Trophoblast cell (in vitro differentiated cells and primary cell): Measurements from ENCODE around the gene DGCR2.
"Not testable (repeated sequence)": the region's sequence is repeated elsewhere in the genome, so short reads cannot be mapped to it uniquely, and the experiment has no call there.

Source experiments
- DNase-seq, 2 donors: peaks; one replicate each; pipeline ENCODE4 v3.0.0-alpha.2; 2016
- H2AFZ ChIP-seq: 2 replicates; pipeline ENCODE4 v1.6.1; 2013; ENCODE audit warnings: low read length, moderate library complexity, mild to moderate bottlenecking; ENCODE audit not compliant: insufficient read depth, poor library complexity
- H2AK5ac ChIP-seq: 2 replicates; pipeline ENCODE4 v1.6.1; 2013; ENCODE audit warnings: mild to moderate bottlenecking, low read length
- H2BK120ac ChIP-seq: 2 replicates; pipeline ENCODE4 v1.6.1; 2013; ENCODE audit warnings: low read length, mild to moderate bottlenecking, moderate library complexity; ENCODE audit not compliant: insufficient read depth, poor library complexity
- H2BK12ac ChIP-seq: 2 replicates; pipeline ENCODE4 v1.6.1; 2013; ENCODE audit warnings: mild to moderate bottlenecking, low read length, moderate library complexity
- H2BK5ac ChIP-seq: 2 replicates; pipeline ENCODE4 v1.6.1; 2013; ENCODE audit warnings: low read length, low read depth, moderate library complexity, mild to moderate bottlenecking; ENCODE audit not compliant: poor library complexity
- H3K14ac ChIP-seq: 2 replicates; pipeline ENCODE4 v1.6.1; 2013; ENCODE audit warnings: mild to moderate bottlenecking, low read length
- H3K18ac ChIP-seq: 2 replicates; pipeline ENCODE4 v1.6.1; 2013; ENCODE audit warnings: mild to moderate bottlenecking, low read length
- H3K23ac ChIP-seq: 2 replicates; pipeline ENCODE4 v1.6.1; 2013; ENCODE audit warnings: low read length
- H3K27ac ChIP-seq: 2 replicates; pipeline ENCODE4 v1.5.1; 2013; ENCODE audit warnings: low read depth, mild to moderate bottlenecking, inconsistent platforms, low read length, moderate library complexity
- H3K27me3 ChIP-seq: 2 replicates; pipeline ENCODE4 v1.6.1; 2013; ENCODE audit warnings: inconsistent platforms, mild to moderate bottlenecking, low read length, moderate library complexity; ENCODE audit not compliant: insufficient read depth
- H3K36me3 ChIP-seq, 2 experiments: 1 replicate in 1 of 2; 2 replicates in 1 of 2; pipeline ENCODE4 v1.6.1; 2013; ENCODE audit warnings: low read length in 2 of 2, mild to moderate bottlenecking in 2 of 2, moderate library complexity in 1 of 2; ENCODE audit not compliant: insufficient read depth in 2 of 2, control insufficient read depth in 1 of 2
- H3K4ac ChIP-seq: 2 replicates; pipeline ENCODE4 v1.6.1; 2013; ENCODE audit warnings: low read depth, mild to moderate bottlenecking, low read length, moderate library complexity
- H3K4me1 ChIP-seq, 2 experiments: 1 replicate in 1 of 2; 2 replicates in 1 of 2; pipeline ENCODE4 v1.6.1; 2013; ENCODE audit warnings: low read length in 2 of 2, mild to moderate bottlenecking in 2 of 2, moderate library complexity in 1 of 2; ENCODE audit not compliant: insufficient read depth in 2 of 2, control insufficient read depth in 1 of 2
- H3K4me2 ChIP-seq: 2 replicates; pipeline ENCODE4 v1.6.1; 2013; ENCODE audit warnings: inconsistent platforms, mild to moderate bottlenecking, low read length, moderate library complexity
- H3K4me3 ChIP-seq: 2 replicates; pipeline ENCODE4 v1.5.1; 2013; ENCODE audit warnings: mild to moderate bottlenecking, low read depth, low read length, inconsistent platforms
- H3K79me1 ChIP-seq: one replicate; pipeline ENCODE4 v1.6.1; 2013; ENCODE audit warnings: low read length
- H3K79me2 ChIP-seq: 2 replicates; pipeline ENCODE4 v1.6.1; 2013; ENCODE audit warnings: low read length, mild to moderate bottlenecking; ENCODE audit not compliant: control insufficient read depth, insufficient read depth, poor library complexity
- H3K9ac ChIP-seq: 2 replicates; pipeline ENCODE4 v1.6.1; 2013; ENCODE audit warnings: mild to moderate bottlenecking, low read length
- H3K9me3 ChIP-seq: 2 replicates; pipeline ENCODE4 v1.6.1; 2013; ENCODE audit warnings: low read depth, mild to moderate bottlenecking, control low read depth, inconsistent platforms, low read length; ENCODE audit not compliant: insufficient read depth
- H4K12ac ChIP-seq: 2 replicates; pipeline ENCODE4 v1.6.1; 2013; ENCODE audit warnings: low read depth, mild to moderate bottlenecking, low read length, moderate library complexity
- H4K8ac ChIP-seq: 2 replicates; pipeline ENCODE4 v1.6.1; 2013; ENCODE audit warnings: low read depth, mild to moderate bottlenecking, low read length, moderate library complexity
- H4K91ac ChIP-seq: one replicate; pipeline ENCODE4 v1.6.1; 2013; ENCODE audit warnings: low read depth, mild to moderate bottlenecking, low read length, moderate library complexity
- WGBS: extraction: QIAGEN DNeasy Blood & Tissue Kit; methylation state at CpG from one replicate; pipeline ENCODE4 v1.1.7; 2013; ENCODE audit warnings: missing lambda C conversion rate; ENCODE audit not compliant: insufficient read length, insufficient coverage; ENCODE audit errors: extremely low coverage; 5-methylcytosine and 5-hydroxymethylcytosine counted together

The DGCR2 gene

GRCh38 chr22:19001204-19001603, 121.0 kb downstream of the DGCR2 start:
- Histone ChIP-seq H3K79me1 (no peaks in the 10 kb centered on the region), H4K91ac (no peak overlapping the region), H2AFZ (no peak overlapping the region), H2BK12ac (no peak overlapping the region), H3K27ac (no peak overlapping the region), H3K14ac (no peak overlapping the region), H3K23ac (no peak overlapping the region), H3K4me2 (no peak overlapping the region), H3K36me3 (no peaks in the 10 kb centered on the region), H3K9me3 (no peaks in the 10 kb centered on the region), H2BK120ac (no peak overlapping the region), H3K4me1 (no peaks in the 10 kb centered on the region), H3K4ac (no peak overlapping the region), H3K4me3 (no peak overlapping the region), H2BK5ac (no peak overlapping the region), H2AK5ac (no peak overlapping the region), H3K79me2 (no peaks in the 10 kb centered on the region), H4K8ac (no peak overlapping the region), H3K9ac (no peak overlapping the region), H3K18ac (no peak overlapping the region), H4K12ac (no peak overlapping the region), H3K27me3 (peaks cover 4% of the 10 kb centered on the region)
- WGBS: no CpG with 5 or more reads among the region's 2 CpGs
- DNase-seq: no peak

- H4K8ac ChIP-seq, H4K91ac ChIP-seq, H2BK5ac ChIP-seq, H3K14ac ChIP-seq, DNase-seq, H3K4me2 ChIP-seq, H3K4me1 ChIP-seq, H4K12ac ChIP-seq, H3K4ac ChIP-seq, H2AK5ac ChIP-seq, H3K79me1 ChIP-seq, H3K9me3 ChIP-seq, H3K9ac ChIP-seq, H3K27ac ChIP-seq, H3K23ac ChIP-seq, H3K4me3 ChIP-seq, H2AFZ ChIP-seq, H3K18ac ChIP-seq, H2BK120ac ChIP-seq, H3K79me2 ChIP-seq, H3K36me3 ChIP-seq, H3K27me3 ChIP-seq, H2BK12ac ChIP-seq: not testable (repeated sequence)
- no CpG with 5 or more reads among the region's 2 CpGs for WGBS
These were observed 122.1 kb downstream of the DGCR2 start for GRCh38 chr22:19000106-19000505.

- Histone ChIP-seq H2BK12ac (no peak overlapping the region), H2AK5ac (no peak overlapping the region), H2BK5ac (no peak overlapping the region), H3K23ac (no peak overlapping the region), H3K36me3 (no peaks in the 10 kb centered on the region), H3K27ac (no peak overlapping the region), H3K4ac (no peak overlapping the region), H3K14ac (no peak overlapping the region), H4K91ac (no peak overlapping the region), H4K8ac (no peak overlapping the region), H4K12ac (no peak overlapping the region), H3K4me1 (peaks cover 5 to 11% of the 10 kb centered on the region in 2 experiments), H3K9me3 (no peaks in the 10 kb centered on the region), H3K79me2 (no peaks in the 10 kb centered on the region), H3K4me2 (no peak overlapping the region), H3K9ac (no peak overlapping the region), H2AFZ (no peak overlapping the region), H3K18ac (no peak overlapping the region), H3K79me1 (no peaks in the 10 kb centered on the region), H3K4me3 (no peak overlapping the region), H3K27me3 (peaks cover 4% of the 10 kb centered on the region), H2BK120ac (no peak overlapping the region)
- WGBS: no CpG with 5 or more reads among the region's 6 CpGs
- DNase-seq: no peak
These were observed 122.8 kb downstream of the DGCR2 start for GRCh38 chr22:18999416-18999815.

GRCh38 chr22:18999008-18999407, 123.2 kb downstream of the DGCR2 start:
- no peak overlapping the region for H2BK5ac ChIP-seq
- H3K4ac ChIP-seq: no peak overlapping the region
- WGBS: no CpG with 5 or more reads among the region's 12 CpGs
- peak in 1 of 2 donors; percentile 20 for DNase-seq
- H3K79me1 ChIP-seq: peaks cover 2% of the 10 kb centered on the region
- H3K79me2 ChIP-seq: no peaks in the 10 kb centered on the region
- H2AK5ac ChIP-seq: no peak overlapping the region
- no peak overlapping the region for H3K23ac ChIP-seq
- H2BK120ac ChIP-seq: no peak overlapping the region
- peaks cover 8 to 15% of the 10 kb centered on the region in 2 experiments for H3K4me1 ChIP-seq
- H3K27me3 ChIP-seq: peaks cover 4% of the 10 kb centered on the region
- H4K91ac ChIP-seq: no peak overlapping the region
- H3K14ac ChIP-seq: no peak overlapping the region
- no peak overlapping the region for H4K12ac ChIP-seq
- no peak overlapping the region for H4K8ac ChIP-seq
- H3K9me3 ChIP-seq: no peaks in the 10 kb centered on the region
- no peak overlapping the region for H3K9ac ChIP-seq
- H3K27ac ChIP-seq: no peak overlapping the region
- H3K4me3 ChIP-seq: no peak overlapping the region
- no peak overlapping the region for H3K18ac ChIP-seq
- H3K36me3 ChIP-seq: no peaks in the 10 kb centered on the region
- H2AFZ ChIP-seq: no peak overlapping the region
- H3K4me2 ChIP-seq: no peak overlapping the region
- H2BK12ac ChIP-seq: no peak overlapping the region
